Liver (tissue), 3 donors: ENCODE measurements around the gene THEMIS.
"Not testable (repeated sequence)": the region's sequence is repeated elsewhere in the genome, so short reads cannot be mapped to it uniquely, and the experiment has no call there.

Experiments used
- EGR1 ChIP-seq, 2 donors: IDR thresholded peaks; 2 replicates each; pipeline ENCODE4 v1.6.1; 2016 to 2018; ENCODE audit warnings: antibody characterized with exemption in 2 of 2, low read depth in 2 of 2
- FOXA1 ChIP-seq: IDR thresholded peaks from 2 replicates; pipeline ENCODE4 v1.6.1; 2016; ENCODE audit warnings: antibody characterized with exemption
- GABPA ChIP-seq, 2 donors: IDR thresholded peaks in 1 of 2; conservative IDR thresholded peaks in 1 of 2; 2 replicates each; pipeline ENCODE4 v1.6.1; 2016; ENCODE audit warnings: antibody characterized with exemption in 2 of 2, mild to moderate bottlenecking in 1 of 2, moderate library complexity in 1 of 2
- JUND ChIP-seq, 2 donors: IDR thresholded peaks; 2 replicates each; pipeline ENCODE4 v1.6.1; 2016; ENCODE audit warnings: antibody characterized with exemption in 2 of 2
- RAD21 ChIP-seq, 2 donors: IDR thresholded peaks; 2 replicates each; pipeline ENCODE4 v1.6.1; 2016; ENCODE audit warnings: antibody characterized with exemption in 2 of 2, mild to moderate bottlenecking in 2 of 2
- RXRA ChIP-seq, 2 donors: IDR thresholded peaks; 2 replicates each; pipeline ENCODE4 v1.6.1; 2017 to 2018; ENCODE audit warnings: antibody characterized with exemption in 2 of 2, mild to moderate bottlenecking in 1 of 2
- SP1 ChIP-seq: IDR thresholded peaks from 2 replicates; pipeline ENCODE4 v1.6.1; 2018; ENCODE audit warnings: antibody characterized with exemption, mild to moderate bottlenecking
- TAF1 ChIP-seq: conservative IDR thresholded peaks from 2 replicates; pipeline ENCODE4 v1.6.1; 2016; ENCODE audit warnings: antibody characterized with exemption, mild to moderate bottlenecking
- YY1 ChIP-seq: IDR thresholded peaks from 2 replicates; pipeline ENCODE4 v1.6.1; 2016; ENCODE audit warnings: antibody characterized with exemption, mild to moderate bottlenecking
- TF ChIP-seq, protein P1 (sequence below): fragments of 150-350 bp; IDR thresholded peaks from 2 replicates; pipeline ENCODE4 v1.5.1; 2017; ENCODE audit warnings: improper control_type of control experiment, low read depth, low read length; ENCODE audit not compliant: missing input control
- TF ChIP-seq, protein P2 (sequence below): IDR thresholded peaks from 2 replicates; pipeline ENCODE4 v1.6.1; 2016; ENCODE audit warnings: antibody characterized with exemption
- TF ChIP-seq, protein P3 (sequence below): IDR thresholded peaks from 2 replicates; pipeline ENCODE4 v1.6.1; 2016; ENCODE audit warnings: antibody characterized with exemption, mild to moderate bottlenecking
- TF ChIP-seq, protein P4 (sequence below): IDR thresholded peaks from 2 replicates; pipeline ENCODE4 v1.6.1; 2016; ENCODE audit warnings: antibody characterized with exemption
- TF ChIP-seq, protein P5 (sequence below): IDR thresholded peaks from 2 replicates; pipeline ENCODE4 v1.6.1; 2016; ENCODE audit warnings: antibody characterized with exemption
- donor health status: healthy.
- donor health status: healthy.

DNA sequence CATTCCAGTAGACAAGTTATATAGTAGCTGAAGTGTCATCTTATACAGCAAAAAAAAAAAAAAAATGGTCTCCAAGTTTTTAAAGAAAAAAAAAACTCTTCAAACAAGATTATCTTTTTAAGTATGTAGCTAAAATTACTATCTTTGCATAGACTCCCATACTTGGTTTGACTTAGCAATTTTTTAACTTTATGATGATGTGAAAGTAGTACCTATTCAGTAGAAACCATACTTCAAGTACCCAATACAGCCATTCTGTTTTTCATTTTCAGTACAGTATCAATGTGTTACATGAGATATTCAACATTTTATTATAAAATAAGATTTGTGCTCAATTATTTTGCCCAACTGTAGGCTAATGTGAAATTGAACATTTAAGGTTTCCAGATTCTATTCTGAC lies 18.9 kb downstream of the THEMIS start:
- TF ChIP-seq YY1; TAF1; RAD21 (IDR thresholded peaks at IDR 0.05); RXRA (IDR thresholded peaks at IDR 0.05); FOXA1; GABPA (IDR thresholded peaks at IDR 0.05 in 1 of 2, conservative IDR thresholded peaks at IDR 0.05 in 1 of 2); JUND (IDR thresholded peaks at IDR 0.05); SP1; EGR1 (IDR thresholded peaks at IDR 0.05; ENCODE audit: low read depth in 2 of 2): not testable (repeated sequence)
- TF ChIP-seq, protein P1, sequence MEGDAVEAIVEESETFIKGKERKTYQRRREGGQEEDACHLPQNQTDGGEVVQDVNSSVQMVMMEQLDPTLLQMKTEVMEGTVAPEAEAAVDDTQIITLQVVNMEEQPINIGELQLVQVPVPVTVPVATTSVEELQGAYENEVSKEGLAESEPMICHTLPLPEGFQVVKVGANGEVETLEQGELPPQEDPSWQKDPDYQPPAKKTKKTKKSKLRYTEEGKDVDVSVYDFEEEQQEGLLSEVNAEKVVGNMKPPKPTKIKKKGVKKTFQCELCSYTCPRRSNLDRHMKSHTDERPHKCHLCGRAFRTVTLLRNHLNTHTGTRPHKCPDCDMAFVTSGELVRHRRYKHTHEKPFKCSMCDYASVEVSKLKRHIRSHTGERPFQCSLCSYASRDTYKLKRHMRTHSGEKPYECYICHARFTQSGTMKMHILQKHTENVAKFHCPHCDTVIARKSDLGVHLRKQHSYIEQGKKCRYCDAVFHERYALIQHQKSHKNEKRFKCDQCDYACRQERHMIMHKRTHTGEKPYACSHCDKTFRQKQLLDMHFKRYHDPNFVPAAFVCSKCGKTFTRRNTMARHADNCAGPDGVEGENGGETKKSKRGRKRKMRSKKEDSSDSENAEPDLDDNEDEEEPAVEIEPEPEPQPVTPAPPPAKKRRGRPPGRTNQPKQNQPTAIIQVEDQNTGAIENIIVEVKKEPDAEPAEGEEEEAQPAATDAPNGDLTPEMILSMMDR, result not testable (repeated sequence)
- TF ChIP-seq, protein P2, sequence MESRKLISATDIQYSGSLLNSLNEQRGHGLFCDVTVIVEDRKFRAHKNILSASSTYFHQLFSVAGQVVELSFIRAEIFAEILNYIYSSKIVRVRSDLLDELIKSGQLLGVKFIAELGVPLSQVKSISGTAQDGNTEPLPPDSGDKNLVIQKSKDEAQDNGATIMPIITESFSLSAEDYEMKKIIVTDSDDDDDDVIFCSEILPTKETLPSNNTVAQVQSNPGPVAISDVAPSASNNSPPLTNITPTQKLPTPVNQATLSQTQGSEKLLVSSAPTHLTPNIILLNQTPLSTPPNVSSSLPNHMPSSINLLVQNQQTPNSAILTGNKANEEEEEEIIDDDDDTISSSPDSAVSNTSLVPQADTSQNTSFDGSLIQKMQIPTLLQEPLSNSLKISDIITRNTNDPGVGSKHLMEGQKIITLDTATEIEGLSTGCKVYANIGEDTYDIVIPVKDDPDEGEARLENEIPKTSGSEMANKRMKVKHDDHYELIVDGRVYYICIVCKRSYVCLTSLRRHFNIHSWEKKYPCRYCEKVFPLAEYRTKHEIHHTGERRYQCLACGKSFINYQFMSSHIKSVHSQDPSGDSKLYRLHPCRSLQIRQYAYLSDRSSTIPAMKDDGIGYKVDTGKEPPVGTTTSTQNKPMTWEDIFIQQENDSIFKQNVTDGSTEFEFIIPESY, result not testable (repeated sequence)
- TF ChIP-seq, protein P3, sequence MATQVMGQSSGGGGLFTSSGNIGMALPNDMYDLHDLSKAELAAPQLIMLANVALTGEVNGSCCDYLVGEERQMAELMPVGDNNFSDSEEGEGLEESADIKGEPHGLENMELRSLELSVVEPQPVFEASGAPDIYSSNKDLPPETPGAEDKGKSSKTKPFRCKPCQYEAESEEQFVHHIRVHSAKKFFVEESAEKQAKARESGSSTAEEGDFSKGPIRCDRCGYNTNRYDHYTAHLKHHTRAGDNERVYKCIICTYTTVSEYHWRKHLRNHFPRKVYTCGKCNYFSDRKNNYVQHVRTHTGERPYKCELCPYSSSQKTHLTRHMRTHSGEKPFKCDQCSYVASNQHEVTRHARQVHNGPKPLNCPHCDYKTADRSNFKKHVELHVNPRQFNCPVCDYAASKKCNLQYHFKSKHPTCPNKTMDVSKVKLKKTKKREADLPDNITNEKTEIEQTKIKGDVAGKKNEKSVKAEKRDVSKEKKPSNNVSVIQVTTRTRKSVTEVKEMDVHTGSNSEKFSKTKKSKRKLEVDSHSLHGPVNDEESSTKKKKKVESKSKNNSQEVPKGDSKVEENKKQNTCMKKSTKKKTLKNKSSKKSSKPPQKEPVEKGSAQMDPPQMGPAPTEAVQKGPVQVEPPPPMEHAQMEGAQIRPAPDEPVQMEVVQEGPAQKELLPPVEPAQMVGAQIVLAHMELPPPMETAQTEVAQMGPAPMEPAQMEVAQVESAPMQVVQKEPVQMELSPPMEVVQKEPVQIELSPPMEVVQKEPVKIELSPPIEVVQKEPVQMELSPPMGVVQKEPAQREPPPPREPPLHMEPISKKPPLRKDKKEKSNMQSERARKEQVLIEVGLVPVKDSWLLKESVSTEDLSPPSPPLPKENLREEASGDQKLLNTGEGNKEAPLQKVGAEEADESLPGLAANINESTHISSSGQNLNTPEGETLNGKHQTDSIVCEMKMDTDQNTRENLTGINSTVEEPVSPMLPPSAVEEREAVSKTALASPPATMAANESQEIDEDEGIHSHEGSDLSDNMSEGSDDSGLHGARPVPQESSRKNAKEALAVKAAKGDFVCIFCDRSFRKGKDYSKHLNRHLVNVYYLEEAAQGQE, result not testable (repeated sequence)
- TF ChIP-seq, protein P4, sequence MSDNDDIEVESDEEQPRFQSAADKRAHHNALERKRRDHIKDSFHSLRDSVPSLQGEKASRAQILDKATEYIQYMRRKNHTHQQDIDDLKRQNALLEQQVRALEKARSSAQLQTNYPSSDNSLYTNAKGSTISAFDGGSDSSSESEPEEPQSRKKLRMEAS, result not testable (repeated sequence)
- TF ChIP-seq, protein P5, sequence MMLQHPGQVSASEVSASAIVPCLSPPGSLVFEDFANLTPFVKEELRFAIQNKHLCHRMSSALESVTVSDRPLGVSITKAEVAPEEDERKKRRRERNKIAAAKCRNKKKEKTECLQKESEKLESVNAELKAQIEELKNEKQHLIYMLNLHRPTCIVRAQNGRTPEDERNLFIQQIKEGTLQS, result not testable (repeated sequence)
